ENCODE measurements around the gene MICU2.

The MICU2 gene

DNA sequence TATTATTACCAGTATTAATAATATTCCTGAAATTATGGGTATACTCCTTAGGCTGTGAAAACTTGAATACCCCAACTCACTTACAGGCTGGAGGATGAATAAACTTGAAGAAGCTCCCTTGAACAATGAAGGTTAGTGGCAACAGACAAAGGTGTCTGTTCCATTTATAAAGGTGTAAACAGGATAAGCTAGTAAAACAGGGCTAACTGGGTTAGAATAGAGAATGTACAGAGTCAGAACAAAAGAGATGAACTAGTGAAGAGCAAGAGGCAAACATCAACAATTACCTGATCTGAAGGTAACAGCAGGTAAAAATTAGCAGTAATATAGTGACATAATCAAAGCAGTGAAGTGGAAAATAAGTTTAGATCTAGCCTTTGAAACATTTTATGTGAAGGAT lies 23.2 kb downstream of the MICU2 start:
- H3K4me3 ChIP-seq (ENCODE audit: low read length), result no peak overlapping the region
- TF ChIP-seq, protein P1, sequence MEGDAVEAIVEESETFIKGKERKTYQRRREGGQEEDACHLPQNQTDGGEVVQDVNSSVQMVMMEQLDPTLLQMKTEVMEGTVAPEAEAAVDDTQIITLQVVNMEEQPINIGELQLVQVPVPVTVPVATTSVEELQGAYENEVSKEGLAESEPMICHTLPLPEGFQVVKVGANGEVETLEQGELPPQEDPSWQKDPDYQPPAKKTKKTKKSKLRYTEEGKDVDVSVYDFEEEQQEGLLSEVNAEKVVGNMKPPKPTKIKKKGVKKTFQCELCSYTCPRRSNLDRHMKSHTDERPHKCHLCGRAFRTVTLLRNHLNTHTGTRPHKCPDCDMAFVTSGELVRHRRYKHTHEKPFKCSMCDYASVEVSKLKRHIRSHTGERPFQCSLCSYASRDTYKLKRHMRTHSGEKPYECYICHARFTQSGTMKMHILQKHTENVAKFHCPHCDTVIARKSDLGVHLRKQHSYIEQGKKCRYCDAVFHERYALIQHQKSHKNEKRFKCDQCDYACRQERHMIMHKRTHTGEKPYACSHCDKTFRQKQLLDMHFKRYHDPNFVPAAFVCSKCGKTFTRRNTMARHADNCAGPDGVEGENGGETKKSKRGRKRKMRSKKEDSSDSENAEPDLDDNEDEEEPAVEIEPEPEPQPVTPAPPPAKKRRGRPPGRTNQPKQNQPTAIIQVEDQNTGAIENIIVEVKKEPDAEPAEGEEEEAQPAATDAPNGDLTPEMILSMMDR (conservative IDR thresholded peaks at IDR 0.05; ENCODE audit: low read depth, low read length), result no peak
- no peak for DNase-seq (ENCODE audit: low read depth)

DNA sequence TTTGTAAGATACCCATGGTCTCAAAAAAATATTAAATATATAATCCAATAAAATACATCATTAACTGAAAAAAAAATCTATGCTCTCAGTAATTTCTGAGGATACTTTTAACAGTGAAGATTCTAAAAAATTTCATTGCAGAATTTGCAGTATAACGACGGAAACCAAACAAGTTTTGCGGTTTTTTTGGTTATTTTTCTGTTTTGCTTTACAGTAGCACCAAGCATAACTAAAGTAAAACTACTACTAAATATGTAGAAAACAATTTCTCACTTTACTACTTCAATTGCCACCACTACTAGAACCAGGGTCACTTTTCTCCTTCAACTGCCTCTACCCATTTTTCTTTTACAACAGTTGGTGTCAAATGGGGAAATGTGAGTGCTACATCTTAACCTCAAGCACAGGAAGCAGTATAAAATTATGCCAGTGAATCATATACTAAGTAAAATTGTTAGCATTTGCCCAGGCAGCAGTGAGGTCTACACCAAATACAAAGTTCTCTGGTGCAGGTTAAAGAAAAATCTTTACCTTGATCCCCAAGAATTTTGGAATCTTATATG lies 24.1 kb downstream of the MICU2 start:
- no peak overlapping the region for H3K4me3 ChIP-seq (ENCODE audit: low read length)
- TF ChIP-seq, protein P1 (conservative IDR thresholded peaks at IDR 0.05; ENCODE audit: low read depth, low read length), result no peak
- DNase-seq (ENCODE audit: low read depth), result no peak

DNA sequence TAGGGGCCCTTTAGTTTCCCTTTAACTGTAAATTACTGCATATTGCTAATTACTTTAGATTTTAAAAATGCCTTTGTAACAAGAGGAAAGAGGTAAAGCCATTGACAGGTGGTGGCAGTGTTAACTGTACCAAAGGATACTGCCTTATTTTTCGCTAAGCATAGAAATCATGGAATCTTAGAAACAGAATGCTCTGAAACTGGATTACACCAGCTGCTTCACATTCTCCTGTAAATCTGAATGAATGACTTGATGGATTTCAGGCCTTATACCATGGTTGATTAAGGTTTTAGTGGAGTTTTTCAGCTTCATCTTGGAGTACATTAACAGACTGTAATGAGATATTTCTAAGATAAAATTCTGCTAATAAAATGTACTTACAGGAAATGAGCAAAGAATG lies 25.2 kb downstream of the MICU2 start:
- TF ChIP-seq, protein P1 (conservative IDR thresholded peaks at IDR 0.05; ENCODE audit: low read depth, low read length), result no peak
- DNase-seq (ENCODE audit: low read depth), result no peak
- no peak overlapping the region for H3K4me3 ChIP-seq (ENCODE audit: low read length)

DNA sequence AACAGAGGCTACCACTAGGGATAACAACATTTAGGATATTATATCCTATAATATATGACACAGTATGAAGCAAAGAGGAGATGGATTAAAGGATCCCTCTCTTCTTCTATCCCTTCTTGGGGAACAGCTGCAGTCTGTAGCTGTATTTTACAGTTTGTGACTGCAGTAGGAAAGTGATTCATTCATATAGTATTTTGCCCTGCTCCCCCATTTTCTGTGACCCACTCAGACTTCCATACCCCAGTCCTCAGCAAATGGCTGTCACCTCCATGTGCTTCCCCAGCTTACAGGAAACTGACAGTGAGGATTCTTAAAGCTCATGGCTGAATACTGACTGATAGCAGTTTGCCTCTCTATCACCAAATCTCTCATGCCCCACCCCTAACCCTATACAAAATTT lies 27.5 kb downstream of the MICU2 start:
- H3K4me3 ChIP-seq (ENCODE audit: low read length), result no peak overlapping the region
- DNase-seq (ENCODE audit: low read depth), result no peak
- TF ChIP-seq, protein P1 (conservative IDR thresholded peaks at IDR 0.05; ENCODE audit: low read depth, low read length), result no peak

DNA sequence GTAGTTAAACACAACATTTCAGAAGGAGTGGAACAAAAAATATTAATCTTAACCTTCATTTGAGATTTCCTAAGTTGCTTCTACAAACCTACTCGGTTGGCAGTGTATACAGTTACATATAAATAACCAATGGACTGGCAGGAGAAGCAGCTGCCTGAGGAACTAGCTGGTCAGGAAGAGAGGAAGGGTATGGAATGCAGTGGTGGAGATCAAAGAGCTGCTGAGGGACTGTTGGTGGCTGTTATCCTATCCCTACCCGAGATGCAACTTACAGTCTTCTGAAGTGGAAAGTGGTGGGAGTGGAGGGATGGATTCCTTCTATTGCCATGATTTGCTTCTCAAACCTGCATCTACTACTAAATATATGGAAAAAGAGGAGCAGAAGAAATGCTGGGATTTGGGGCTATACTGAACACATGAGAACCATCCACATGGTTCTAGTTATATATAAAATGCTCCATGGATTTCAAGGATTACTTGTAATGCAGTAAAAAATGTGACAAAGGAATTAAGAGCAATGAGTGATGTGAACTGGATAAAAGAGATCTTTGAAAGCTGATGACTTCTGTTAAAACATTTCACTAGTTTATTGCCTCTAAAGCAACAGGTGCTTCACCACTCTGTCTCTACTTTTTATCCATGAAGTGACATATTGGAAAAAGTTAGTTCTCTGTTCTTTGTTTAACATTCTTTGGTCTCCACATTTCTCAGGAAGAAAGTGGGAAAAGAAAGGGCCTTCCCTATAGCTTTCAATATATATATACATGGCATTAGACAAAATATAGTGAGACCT lies 29.9 kb downstream of the MICU2 start:
- TF ChIP-seq, protein P1 (conservative IDR thresholded peaks at IDR 0.05; ENCODE audit: low read depth, low read length), result no peak
- DNase-seq (ENCODE audit: low read depth), result no peak
- no peak overlapping the region for H3K4me3 ChIP-seq (ENCODE audit: low read length)

DNA sequence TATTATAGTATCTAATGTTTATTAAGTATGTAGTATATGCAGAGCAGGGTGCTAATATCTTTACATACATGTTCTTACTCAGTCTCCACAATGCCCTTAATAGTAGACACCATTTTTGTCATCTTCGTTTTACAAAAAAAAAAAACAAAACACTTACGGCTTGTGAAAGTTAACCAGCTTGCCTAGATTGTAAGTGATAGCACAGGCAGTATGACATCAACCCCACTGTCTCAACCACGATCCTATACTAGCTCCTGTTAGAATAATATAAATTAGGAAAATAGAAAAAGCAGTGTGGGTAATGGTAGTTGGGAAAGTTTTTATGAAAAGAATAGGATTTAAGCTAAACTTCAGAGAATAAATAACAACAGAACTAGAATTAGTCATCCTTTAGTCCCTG lies 34.3 kb downstream of the MICU2 start:
- TF ChIP-seq, protein P1 (conservative IDR thresholded peaks at IDR 0.05; ENCODE audit: low read depth, low read length), result no peak
- no peak overlapping the region for H3K4me3 ChIP-seq (ENCODE audit: low read length)
- no peak for DNase-seq (ENCODE audit: low read depth)

DNA sequence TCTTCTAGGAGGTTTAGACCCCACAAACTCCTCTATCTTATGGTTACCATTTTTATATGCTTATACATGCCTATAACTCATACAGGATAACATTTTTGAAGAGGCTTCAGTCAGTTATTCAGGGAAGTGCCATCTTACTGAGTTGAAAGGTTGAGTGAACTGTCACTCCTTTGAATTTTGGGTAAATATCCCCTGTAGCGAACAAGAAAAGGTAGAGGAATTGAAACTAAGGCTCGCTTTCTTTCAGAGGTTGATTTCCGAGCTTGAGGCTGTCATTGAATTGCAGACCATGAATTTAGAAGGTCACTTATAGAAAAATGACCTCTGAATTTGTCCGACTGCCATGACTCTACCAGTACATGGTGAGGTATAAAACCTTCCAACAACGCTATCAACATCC lies 35.1 kb downstream of the MICU2 start:
- TF ChIP-seq, protein P1 (conservative IDR thresholded peaks at IDR 0.05; ENCODE audit: low read depth, low read length), result no peak
- no peak overlapping the region for H3K4me3 ChIP-seq (ENCODE audit: low read length)
- no peak for DNase-seq (ENCODE audit: low read depth)
